GM12878 (cell line): ENCODE measurements around the gene SRF. TPM values are rescaled to one million over a fixed set of nuclear protein-coding genes. Genes with fewer than 3 reads are reported as not detected.

Experiments
- ATAC-seq: fragments of 200-7000 bp; cut with Tn5 transposase; 3 replicates; pipeline ENCODE4 v1.9.1; 2020; ENCODE audit warnings: mild to moderate bottlenecking, moderate library complexity
- BruUV-seq: library from RNA; stranded (reverse); fragments of 400-500 nt; replicated peaks from 2 replicates; lab custom pipeline; 2021; lab: Mats Ljungman, UMichigan
- CTCF ChIA-PET: fragments of 300-600 bp; sonication (Branson Sonifier 250); formaldehyde crosslinking; extraction: SDS; loops from one replicate; lab custom pipeline; 2021; ENCODE audit warnings: inconsistent platforms; lab: Yijun Ruan, JAX
- POLR2A ChIA-PET: fragments of 350-600 bp; formaldehyde crosslinking; extraction: SDS; loops from one replicate; lab custom pipeline; 2021; ENCODE audit warnings: inconsistent platforms; lab: Charles Lee
- RAD21 ChIA-PET: fragments of 300-600 bp; sonication (Branson Sonifier 250); formaldehyde crosslinking; loops from one replicate; lab custom pipeline; 2023; ENCODE audit warnings: antibody characterized with exemption; ENCODE audit not compliant: unreplicated experiment; lab: Charles Lee
- SMC1A ChIA-PET: fragments of 300-600 bp; sonication (Branson Sonifier 250); formaldehyde crosslinking; loops from one replicate; lab custom pipeline; 2023; ENCODE audit not compliant: unreplicated experiment, uncharacterized antibody; lab: Charles Lee
- DNase-seq: peaks from one replicate; pipeline ENCODE4 v3.0.0-alpha.2; 2011; ENCODE audit warnings: low read depth, low spot score
- FAIRE-seq: peaks from 3 replicates; lab custom pipeline; 2011; peaks lifted over from hg19 to GRCh38; lab: Jason Lieb, UNC
- H2AFZ ChIP-seq: 2 replicates; pipeline ENCODE4 v1.6.0; 2011; ENCODE audit warnings: low read depth, low read length, control low read depth; ENCODE audit not compliant: control insufficient read depth
- H3K27ac ChIP-seq: 2 replicates; pipeline ENCODE4 v1.5.1; 2011; ENCODE audit warnings: control low read depth; ENCODE audit not compliant: control insufficient read depth, insufficient read depth
- H3K27me3 ChIP-seq, 2 experiments: replicated peaks in 1 of 2; 2 replicates each; pipeline versions ENCODE4 v1.6.0 to v1.6.1; 2011; ENCODE audit warnings: low read length in 1 of 2; ENCODE audit not compliant: control insufficient read depth in 2 of 2, insufficient read depth in 2 of 2
- H3K36me3 ChIP-seq, 2 experiments: 2 replicates each; pipeline ENCODE4 v1.5.1; 2011; ENCODE audit warnings: low read length in 1 of 2; ENCODE audit not compliant: control insufficient read depth in 2 of 2, insufficient read depth in 2 of 2
- H3K4me1 ChIP-seq: 2 replicates; pipeline ENCODE4 v1.6.1; 2011; ENCODE audit warnings: mild to moderate bottlenecking, low read length, moderate library complexity, mixed read lengths; ENCODE audit not compliant: control insufficient read depth, insufficient read depth
- H3K4me2 ChIP-seq: 2 replicates; pipeline ENCODE4 v1.6.0; 2011; ENCODE audit warnings: control low read depth; ENCODE audit not compliant: control insufficient read depth, insufficient read depth
- H3K4me3 ChIP-seq: fragments of 200-600 bp; sonication (generic); 2 replicates; pipeline ENCODE4 v1.5.1; 2016
- H3K79me2 ChIP-seq: 2 replicates; pipeline ENCODE4 v1.6.0; 2011; ENCODE audit warnings: low read length; ENCODE audit not compliant: control insufficient read depth, insufficient read depth
- H3K9ac ChIP-seq: 2 replicates; pipeline ENCODE4 v1.8.0; 2011; ENCODE audit warnings: low read length, control low read depth, mixed read lengths; ENCODE audit not compliant: control insufficient read depth, insufficient read depth
- H3K9me3 ChIP-seq: replicated peaks from 3 replicates; pipeline ENCODE4 v1.5.1; 2011; ENCODE audit warnings: mild to moderate bottlenecking, low read length; ENCODE audit not compliant: control insufficient read depth, insufficient read depth
- H4K20me1 ChIP-seq: 2 replicates; pipeline ENCODE4 v1.6.0; 2011; ENCODE audit not compliant: control insufficient read depth, insufficient read depth
- EZH2 ChIP-seq: IDR thresholded peaks from 2 replicates; pipeline ENCODE4 v1.6.1; 2012; ENCODE audit warnings: low read depth, mild to moderate bottlenecking, control low read depth, inconsistent platforms, low read length, borderline replicate concordance; ENCODE audit not compliant: control insufficient read depth
- NFIC ChIP-seq: IDR thresholded peaks from 2 replicates; pipeline ENCODE4 v1.6.1; 2012; ENCODE audit warnings: low read depth, mild to moderate bottlenecking, inconsistent platforms, low read length, moderate library complexity
- PAX8 ChIP-seq: fragments of 450-650 bp; IDR thresholded peaks from 2 replicates; pipeline ENCODE4 v1.6.1; 2017; ENCODE audit warnings: mild to moderate bottlenecking, moderate library complexity
- POLR2AphosphoS5 ChIP-seq: IDR thresholded peaks from 2 replicates; pipeline ENCODE4 v1.6.1; 2011; ENCODE audit warnings: mild to moderate bottlenecking, low read length, inconsistent platforms
- ZNF274 ChIP-seq: IDR thresholded peaks from one replicate; pipeline ENCODE4 v1.8.0; 2011; ENCODE audit not compliant: insufficient read length, insufficient read depth
- ZNF384 ChIP-seq: IDR thresholded peaks from 2 replicates; pipeline ENCODE4 v1.6.1; 2012; ENCODE audit warnings: low read depth, mild to moderate bottlenecking, low read length, improper control_type of control experiment, borderline replicate concordance
- WGBS: methylation state at CpG from one replicate; pipeline ENCODE4 v1.1.6; 2016; ENCODE audit warnings: low lambda C conversion rate; ENCODE audit not compliant: insufficient replicate concordance, insufficient coverage; ENCODE audit errors: missing lambda C conversion rate; 5-methylcytosine and 5-hydroxymethylcytosine counted together
- in situ Hi-C: fragments of 300-500 bp; cut with MboI; formaldehyde crosslinking; loops from 9 replicates; pipeline ENCODE4 v1.14.3; 2018; ENCODE audit warnings: mixed read lengths
- intact Hi-C: fragments of 100-400 bp; cut with micrococcal nuclease; formaldehyde crosslinking; loops from one replicate; pipeline ENCODE4 v1.14.2; 2022; ENCODE audit not compliant: unreplicated experiment
- polyA plus RNA-seq, 11 experiments: library from polyadenylated mRNA; depleted of rRNA in 4 of 11; unstranded in 6 of 11; stranded (reverse) in 5 of 11; fragments of >200 nt; fragmentation: Nextera tagmentation in 4 of 11; fragmentation: Illumina TruSeq in 1 of 11; extraction: Ambion mirVana in 4 of 11; extraction: Trizol in 1 of 11; gene quantifications; 1 replicate in 1 of 11; 2 replicates in 10 of 11; pipeline versions ENCODE4 v1.2.1 to v1.2.3, GENCODE V29; 2011 to 2016; ENCODE audit warnings: inconsistent platforms in 2 of 11, missing spikeins in 2 of 11, low read depth in 1 of 11
- total RNA-seq, 4 experiments: library from RNA; depleted of rRNA in 3 of 4; stranded (reverse); fragments of >200 nt in 3 of 4; fragmentation: Illumina TruSeq in 1 of 4; extraction: Trizol in 1 of 4; gene quantifications; 2 replicates each; pipeline versions ENCODE4 v1.2.1 to v1.2.3, GENCODE V29; 2013 to 2021

The SRF gene
- total and polyA plus RNA-seq, 10 of the 15 experiments (the other 5 are each of a cell fraction or from before 2014, with no cell fraction given), result 2.3 to 56.3 (median 28.2) TPM

- Histone ChIP-seq H3K9ac (no peak overlapping the region), H3K27me3 (no peaks in the 10 kb centered on the region; a peak in 1 of 4 replicates), H4K20me1 (no peaks in the 10 kb centered on the region), H3K27ac (no peak overlapping the region), H3K9me3 (no peaks in the 10 kb centered on the region), H3K4me1 (no peaks in the 10 kb centered on the region), H3K4me2 (no peak overlapping the region), H3K79me2 (no peaks in the 10 kb centered on the region), H2AFZ (no peak overlapping the region), H3K4me3 (no peak overlapping the region), H3K36me3 (no peaks in the 10 kb centered on the region)
- ATAC-seq (no peak), DNase-seq (no peak), FAIRE-seq (no peak)
- CTCF ChIA-PET, result interaction anchor here (0.5 to 2.0 kb wide), 13 partner anchors 11 to 448 kb away, joined by 3 to 10 read pairs (median 3); partner anchors contain the start of gene MEA1
- 31% methylated on average over 8 of the region's 8 CpGs for WGBS
- intact Hi-C loops (no loop called here), in situ Hi-C loops (no loop called here)
- SMC1A ChIA-PET, result interaction anchor here (1.0 to 2.0 kb wide), 6 partner anchors 50 to 247 kb away, joined by 3 to 6 read pairs (median 3); partner anchors contain the start of genes CNPY3, KLC4 and MRPL2
- BruUV-seq, result no TSS peak
- RAD21 ChIA-PET, result interaction anchor here (1.4 kb wide), 1 partner anchor 182 kb away, joined by 3 read pairs; no protein-coding TSS in a partner anchor
- TF ChIP-seq PAX8 (no peak), NFIC (no peak), ZNF274 (no peak), ZNF384 (no peak), EZH2 (no peak), POLR2AphosphoS5 (no peak)
- POLR2A ChIA-PET, result interaction anchor here (0.6 kb wide), 1 partner anchor 21 kb away, joined by 3 read pairs; no protein-coding TSS in a partner anchor
Measured at GRCh38 chr6:43146709-43147688, 24.1 kb upstream of the SRF start.
